Smooth muscle cell of the brain vasculature (primary cell): ENCODE results near the gene LELP1.
"Not testable (repeated sequence)": the region's sequence is repeated elsewhere in the genome, so short reads cannot be mapped to it uniquely, and the experiment has no call there.

Experiments used
- DNase-seq: peaks from one replicate; pipeline ENCODE4 v3.0.0-alpha.2; 2012; ENCODE audit warnings: low read depth, low spot score

LELP1 gene

GRCh38 chr1:153229076-153229829 lies 26.0 kb downstream of the LELP1 start:
- DNase-seq = not testable (repeated sequence)

DNA sequence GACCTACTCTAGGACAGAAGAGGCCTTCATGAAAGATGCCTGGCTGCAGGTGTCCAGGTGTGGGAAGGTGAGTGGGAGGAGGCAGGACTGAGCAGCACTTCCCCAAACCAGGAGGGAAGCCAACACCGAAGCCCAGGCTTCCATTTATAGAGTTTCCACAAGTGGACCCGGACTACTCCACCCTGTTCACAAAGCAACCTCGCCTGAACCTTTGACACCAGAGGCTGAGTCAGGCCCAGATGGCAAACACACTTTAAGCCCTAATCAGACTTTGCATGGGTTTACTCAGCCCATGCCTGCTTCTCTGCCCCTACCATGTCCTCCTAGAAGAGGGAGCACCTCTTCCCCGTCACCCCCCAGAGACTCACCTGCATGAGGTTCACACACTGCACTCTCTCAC lies 28.1 kb downstream of the LELP1 start:
- no peak for DNase-seq

- no peak for DNase-seq
Measured at GRCh38 chr1:153231785-153232184, 28.6 kb downstream of the LELP1 start.

DNA sequence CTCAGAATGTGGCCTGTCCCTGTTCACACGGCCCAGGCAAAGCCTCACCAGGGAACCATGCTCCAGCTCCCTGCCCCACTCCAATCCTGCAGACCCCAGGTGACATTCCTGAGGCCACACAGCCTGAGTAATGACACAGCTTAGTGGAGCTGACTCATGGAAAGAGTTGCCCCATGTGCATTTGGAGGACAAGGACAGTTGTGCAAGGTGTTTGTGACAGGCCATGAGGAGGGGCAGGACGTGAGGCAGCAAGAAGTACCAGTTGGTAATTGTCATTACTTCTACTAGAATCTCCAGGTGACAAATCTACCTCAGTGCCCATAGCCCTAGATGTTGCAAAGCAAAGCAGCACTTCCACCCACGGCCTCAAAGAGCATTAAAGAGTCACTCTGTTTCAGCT lies 29.3 kb downstream of the LELP1 start:
- no peak for DNase-seq

DNA sequence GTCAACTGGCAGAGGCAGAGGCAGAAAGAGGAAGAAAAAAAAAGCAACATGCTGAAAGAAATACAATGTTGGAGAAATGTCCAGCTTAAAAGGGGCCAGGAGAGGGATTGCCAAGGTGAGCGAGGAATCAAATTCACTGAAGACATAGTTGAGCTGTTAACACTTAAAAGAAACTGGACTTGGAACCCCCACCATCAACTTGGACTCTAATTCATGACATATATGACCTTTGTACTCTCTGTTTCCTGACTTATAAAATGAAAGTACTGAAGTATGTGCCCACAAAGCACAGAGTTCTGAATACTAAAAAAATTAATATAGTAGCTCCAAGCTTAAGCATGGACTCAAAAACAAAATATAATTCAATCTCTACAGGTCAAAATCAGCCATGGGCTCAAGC lies 30.2 kb downstream of the LELP1 start:
- DNase-seq = no peak

- no peak for DNase-seq
Measured at GRCh38 chr1:153238527-153238926, 35.3 kb downstream of the LELP1 start.

DNA sequence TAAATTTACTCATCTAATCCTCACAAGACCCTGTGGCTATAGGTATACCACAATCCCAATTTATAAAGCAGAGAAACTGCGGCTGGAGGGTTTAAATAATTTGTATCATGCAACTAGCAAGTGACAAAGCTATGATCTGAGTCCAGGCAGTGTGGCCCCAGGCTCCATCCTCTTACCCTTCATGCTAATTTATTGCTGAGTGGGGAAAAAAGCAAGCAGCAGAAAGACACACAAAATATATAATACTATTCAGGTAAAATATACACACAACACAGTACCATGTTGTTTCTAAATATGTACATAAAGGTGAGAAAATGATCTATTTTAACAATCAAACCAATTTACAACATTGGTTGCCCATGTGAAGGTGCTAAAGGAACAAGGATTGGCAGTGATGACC lies 38.9 kb downstream of the LELP1 start:
- no peak for DNase-seq

GRCh38 chr1:153245466-153245865 lies 42.2 kb downstream of the LELP1 start:
- no peak for DNase-seq

DNA sequence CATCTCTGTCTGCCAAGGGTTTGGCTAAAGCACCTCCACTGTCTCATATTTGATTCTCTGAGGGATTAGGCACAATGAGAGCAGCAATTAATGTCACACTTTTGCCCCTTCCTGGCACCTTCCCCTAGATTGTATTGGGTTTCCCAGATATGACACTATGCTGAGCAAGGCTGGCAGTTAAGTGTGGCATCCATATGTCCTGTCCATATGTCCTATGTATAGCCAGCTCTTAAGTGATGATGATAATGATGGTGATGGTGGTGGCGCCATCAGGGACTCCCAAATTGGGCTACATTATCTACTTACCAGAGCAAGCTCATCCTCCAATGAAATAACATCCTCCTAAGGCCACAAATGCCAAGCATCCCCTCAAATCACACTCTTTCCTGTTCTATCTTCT lies 42.8 kb downstream of the LELP1 start:
- DNase-seq = no peak

- no peak for DNase-seq
Measured at GRCh38 chr1:153246825-153247224, 43.6 kb downstream of the LELP1 start.

- no peak for DNase-seq
Measured at GRCh38 chr1:153248176-153248879, 45.1 kb downstream of the LELP1 start.

- DNase-seq = no peak
Measured at GRCh38 chr1:153250166-153250565, 46.9 kb downstream of the LELP1 start.

DNA sequence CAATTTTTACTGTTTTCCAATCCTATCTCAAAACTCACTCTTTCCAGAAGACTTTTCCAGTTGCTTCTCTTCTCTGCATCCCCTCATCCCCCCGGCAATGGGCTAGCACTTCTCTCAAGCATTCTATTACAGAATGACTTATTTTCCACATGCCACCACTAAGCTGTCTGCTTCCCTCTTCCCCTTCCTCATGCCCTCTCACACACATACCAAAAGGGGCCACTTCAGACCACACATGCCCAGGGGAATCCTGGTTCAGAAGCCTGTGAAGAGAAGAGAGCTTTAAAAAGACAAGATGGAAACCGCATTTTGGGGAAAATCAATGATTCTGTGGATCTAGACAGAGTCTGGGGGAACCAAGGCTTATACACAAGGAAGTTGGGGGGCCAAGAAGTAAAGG lies 47.9 kb downstream of the LELP1 start:
- no peak for DNase-seq

- DNase-seq = no peak
Measured at GRCh38 chr1:153251562-153251961, 48.3 kb downstream of the LELP1 start.

GRCh38 chr1:153251988-153252387 lies 48.8 kb downstream of the LELP1 start:
- DNase-seq = no peak

GRCh38 chr1:153253076-153253475 lies 49.8 kb downstream of the LELP1 start:
- DNase-seq = no peak

DNA sequence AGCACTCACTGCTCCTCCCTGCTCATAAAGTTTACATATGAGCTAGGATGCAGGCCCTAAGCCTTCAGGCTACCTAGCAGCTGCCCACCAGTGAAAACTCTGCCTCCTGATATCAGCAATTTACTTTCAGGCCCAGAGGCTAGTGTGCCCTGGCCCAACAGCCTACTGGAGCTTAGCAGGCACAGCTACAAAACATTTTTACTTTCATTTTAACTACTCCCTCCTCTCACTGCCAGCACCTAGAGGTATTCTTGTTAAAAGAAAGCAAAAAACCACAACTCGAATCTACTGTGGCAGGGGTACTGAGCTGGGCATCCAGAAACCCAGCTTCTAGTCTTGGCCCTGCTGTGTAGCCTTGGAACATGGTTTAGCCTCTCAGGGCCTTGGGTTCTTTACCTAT lies 50.5 kb downstream of the LELP1 start:
- DNase-seq = no peak
